ENCODE results near the gene DCTN2. TPM values are rescaled to one million over a fixed set of nuclear protein-coding genes. Genes with fewer than 3 reads are reported as not detected.

The DCTN2 gene
- polyA plus RNA-seq, 2 of the 4 experiments (the other 2 are of a cell fraction): 169 to 211 TPM

- Histone ChIP-seq H3K4me2 (no peak overlapping the region), H3K27ac (no peak overlapping the region; a peak in 1 of 6 replicates), H3K4me1 (peaks cover 31% of the 10 kb centered on the region), H3K9me3 (no peaks in the 10 kb centered on the region), H3K4me3 (no peak overlapping the region)
- ChIA-PET POLR2A (no interaction called here), CTCF (interaction anchor here (0.6 to 1.0 kb wide), 2 partner anchors 24 to 164 kb away, joined by 4 read pairs; no protein-coding TSS in a partner anchor)
- ATAC-seq (no peak), DNase-seq (ENCODE audit: low read depth in 1 of 2, low spot score in 1 of 2) (no peak), FAIRE-seq (no peak)
- 16% methylated on average over 2 of the region's 2 CpGs for WGBS (ENCODE audit: missing lambda C conversion rate)
- TF ChIP-seq PHF8 (IDR thresholded peaks at IDR 0.05; ENCODE audit: borderline replicate concordance, low read depth): no peak
- TF ChIP-seq, protein P1, sequence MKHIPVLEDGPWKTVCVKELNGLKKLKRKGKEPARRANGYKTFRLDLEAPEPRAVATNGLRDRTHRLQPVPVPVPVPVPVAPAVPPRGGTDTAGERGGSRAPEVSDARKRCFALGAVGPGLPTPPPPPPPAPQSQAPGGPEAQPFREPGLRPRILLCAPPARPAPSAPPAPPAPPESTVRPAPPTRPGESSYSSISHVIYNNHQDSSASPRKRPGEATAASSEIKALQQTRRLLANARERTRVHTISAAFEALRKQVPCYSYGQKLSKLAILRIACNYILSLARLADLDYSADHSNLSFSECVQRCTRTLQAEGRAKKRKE (CRISPR knock-in tag; IDR thresholded peaks at IDR 0.05; ENCODE audit: low read depth): no peak
- no peak for TF ChIP-seq EHMT2 (IDR thresholded peaks at IDR 0.05; ENCODE audit: low read depth)
- TF ChIP-seq FOSL2 (IDR thresholded peaks at IDR 0.05): no peak
- no peak for TF ChIP-seq FOSL2 (CRISPR knock-in tag; IDR thresholded peaks at IDR 0.05)
- no peak for TF ChIP-seq SREBF2 (IDR thresholded peaks at IDR 0.05)
- TF ChIP-seq NR3C1 (IDR thresholded peaks at IDR 0.05): no peak
- TF ChIP-seq CEBPB (IDR thresholded peaks at IDR 0.05): no peak
- no peak for TF ChIP-seq TFCP2L1 (CRISPR knock-in tag; IDR thresholded peaks at IDR 0.05)
- no peak for TF ChIP-seq SMC3 (IDR thresholded peaks at IDR 0.05)
- TF ChIP-seq POLR2AphosphoS2 (conservative IDR thresholded peaks at IDR 0.05; ENCODE audit: low read length): no peak
- TF ChIP-seq CBX8 (IDR thresholded peaks at IDR 0.05): no peak
Measured at GRCh38 chr12:57548488-57548887, 1.5 kb upstream of the DCTN2 start.

GRCh38 chr12:57548013-57548315 is 972 bp upstream of the DCTN2 start:
- H3K4me2 ChIP-seq: no peak overlapping the region; the same call in 2 of the 3 replicates
- 92% methylated on average over 2 of the region's 2 CpGs for WGBS (ENCODE audit: missing lambda C conversion rate)
- no peak for FAIRE-seq

DNA sequence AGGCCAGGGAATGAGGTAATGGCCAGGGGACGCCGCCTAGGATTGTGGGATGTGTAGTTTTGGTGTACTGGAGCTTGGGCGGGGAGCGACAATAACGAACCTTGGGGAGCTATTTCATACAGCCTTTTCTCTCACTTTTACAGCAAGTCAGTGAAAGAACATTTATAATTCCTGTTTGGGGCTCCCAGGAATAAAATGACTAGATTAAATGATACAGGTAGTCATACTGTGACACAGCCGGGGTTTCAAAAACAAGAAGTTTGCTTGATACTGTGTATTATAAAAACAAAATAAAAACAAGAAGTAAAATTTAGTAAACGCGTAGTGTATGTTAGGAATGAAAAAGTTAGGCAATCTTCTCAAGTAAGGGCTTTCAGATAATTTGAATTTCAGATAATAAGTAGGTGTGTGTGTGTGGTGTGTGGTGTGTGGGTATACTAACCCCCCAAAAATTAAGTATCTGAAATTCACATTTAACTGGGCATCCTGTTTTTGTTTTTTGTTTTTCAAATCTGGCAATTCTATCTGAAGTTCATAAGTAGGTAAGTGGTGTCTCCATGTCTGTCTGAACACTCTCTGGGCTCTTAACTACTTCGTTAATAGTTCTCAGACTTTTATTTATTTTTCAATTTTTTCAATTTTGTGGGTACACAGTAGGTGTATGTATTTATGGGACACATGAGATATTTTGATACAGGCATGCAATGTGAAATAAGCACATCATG is 458 bp upstream of the DCTN2 start:
- POLR2A ChIA-PET: interaction anchor here (1.0 kb wide), 1 partner anchor 10 kb away, joined by 4 read pairs; no protein-coding TSS in a partner anchor
- 10% methylated on average over 9 of the region's 9 CpGs for WGBS (ENCODE audit: missing lambda C conversion rate)
- peaks cover 23% of the 10 kb centered on the region for H3K4me1 ChIP-seq
- peak overlapping the region; percentile 81 for H3K4me2 ChIP-seq
- H3K27ac ChIP-seq: peak overlapping the region; percentile 30 to 55; a peak in 3 of 6 replicates
- FAIRE-seq (no peak), DNase-seq (ENCODE audit: low read depth in 1 of 2, low spot score in 1 of 2) (no peak), ATAC-seq (no peak)
- peak overlapping the region; percentile 89 for H3K4me3 ChIP-seq
- CTCF ChIA-PET: interaction anchor here (0.5 to 2.8 kb wide), 4 partner anchors 15 to 88 kb away, joined by 3 to 18 read pairs (median 5); partner anchors contain the start of genes DDIT3 and GLI1
- TF ChIP-seq MAFK (IDR thresholded peaks at IDR 0.05; ENCODE audit: partially characterized antibody) (peak; percentile 3), FOXS1 (CRISPR knock-in tag; IDR thresholded peaks at IDR 0.05) (no peak), CEBPB (IDR thresholded peaks at IDR 0.05) (peak in 1 of 2 experiments; percentile 31; a peak in 1 of 4 replicates)
- H3K9me3 ChIP-seq: no peaks in the 10 kb centered on the region

More at GRCh38 chr12:57548013-57548315, 972 bp upstream of the DCTN2 start:
- peaks cover 28% of the 10 kb centered on the region for H3K4me1 ChIP-seq
- no peak overlapping the region; a peak in 1 of 6 replicates for H3K27ac ChIP-seq
- POLR2A ChIA-PET: no interaction called here
- no peak overlapping the region for H3K4me3 ChIP-seq
- DNase-seq (ENCODE audit: low read depth in 1 of 2, low spot score in 1 of 2): no peak
- ATAC-seq: no peak
- H3K9me3 ChIP-seq: no peaks in the 10 kb centered on the region
- CTCF ChIA-PET: interaction anchor here (1.0 kb wide), 1 partner anchor 24 kb away, joined by 4 read pairs; no protein-coding TSS in a partner anchor
- TF ChIP-seq HEYL (CRISPR knock-in tag; IDR thresholded peaks at IDR 0.05) (no peak), TFCP2L1 (CRISPR knock-in tag; IDR thresholded peaks at IDR 0.05) (no peak), ZFP36 (IDR thresholded peaks at IDR 0.05; ENCODE audit: borderline replicate concordance, partially characterized antibody) (no peak), ZNF302 (CRISPR knock-in tag; IDR thresholded peaks at IDR 0.05) (no peak), POLR2A (IDR thresholded peaks at IDR 0.05; ENCODE audit: low read length) (no peak), MYC (IDR thresholded peaks at IDR 0.05; ENCODE audit: borderline replicate concordance, low read length) (no peak), CHD2 (IDR thresholded peaks at IDR 0.05; ENCODE audit: low read length, partially characterized antibody) (no peak), FOSB (CRISPR knock-in tag; IDR thresholded peaks at IDR 0.05) (no peak), RCOR1 (IDR thresholded peaks at IDR 0.05; ENCODE audit: low read depth, low read length) (no peak)
- TF ChIP-seq, protein P2, sequence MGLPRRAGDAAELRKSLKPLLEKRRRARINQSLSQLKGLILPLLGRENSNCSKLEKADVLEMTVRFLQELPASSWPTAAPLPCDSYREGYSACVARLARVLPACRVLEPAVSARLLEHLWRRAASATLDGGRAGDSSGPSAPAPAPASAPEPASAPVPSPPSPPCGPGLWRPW (IDR thresholded peaks at IDR 0.05): no peak

All from A549 (cell line).